Activated T-helper 9 cell treated with anti-CD3 and anti-CD28 coated beads, Interleukin-2, amount 50 U/mL, for 16 hours (primary cell): Measurements from ENCODE around the gene NPC2.
"Not testable (repeated sequence)": the region's sequence is repeated elsewhere in the genome, so short reads cannot be mapped to it uniquely, and the experiment has no call there.

Experiments used
- DNase-seq: peaks from one replicate; pipeline ENCODE4 v3.0.0-alpha.2; 2020; ENCODE audit warnings: low read depth

NPC2 gene

DNA sequence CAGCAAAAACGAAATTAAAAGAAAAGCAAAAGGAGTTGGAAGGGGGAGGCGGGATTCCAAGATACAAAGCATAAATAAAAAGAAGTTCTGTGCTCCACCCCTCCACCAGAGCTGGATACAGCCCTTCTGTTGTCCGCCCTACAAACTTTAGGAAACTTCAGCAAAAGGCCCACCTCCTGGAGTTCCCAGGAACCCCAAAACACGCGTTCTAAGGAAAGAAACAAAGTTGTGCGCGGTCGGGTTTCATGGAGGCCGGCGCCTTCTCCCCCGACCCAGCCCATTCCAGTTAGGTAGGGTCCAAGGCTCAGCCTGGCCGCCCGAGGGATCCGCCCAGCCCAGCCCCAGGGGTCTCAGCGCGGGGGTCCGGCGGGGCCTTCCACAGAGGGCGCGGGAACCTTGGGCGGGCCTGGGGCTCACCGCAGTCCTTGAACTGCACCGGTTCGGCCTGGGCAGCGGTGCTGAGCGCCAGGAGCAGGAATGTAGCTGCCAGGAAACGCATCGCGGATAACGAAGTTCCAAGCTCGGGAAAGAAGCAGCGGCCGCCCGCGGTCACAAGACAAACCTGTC lies at the start of gene NPC2:
Gene NPC2, minus strand, starts transcription at position 530 of the 567 bp plus-strand sequence. Its CDS starts 31 bp downstream, at position 499.
- DNase-seq = no peak

DNA sequence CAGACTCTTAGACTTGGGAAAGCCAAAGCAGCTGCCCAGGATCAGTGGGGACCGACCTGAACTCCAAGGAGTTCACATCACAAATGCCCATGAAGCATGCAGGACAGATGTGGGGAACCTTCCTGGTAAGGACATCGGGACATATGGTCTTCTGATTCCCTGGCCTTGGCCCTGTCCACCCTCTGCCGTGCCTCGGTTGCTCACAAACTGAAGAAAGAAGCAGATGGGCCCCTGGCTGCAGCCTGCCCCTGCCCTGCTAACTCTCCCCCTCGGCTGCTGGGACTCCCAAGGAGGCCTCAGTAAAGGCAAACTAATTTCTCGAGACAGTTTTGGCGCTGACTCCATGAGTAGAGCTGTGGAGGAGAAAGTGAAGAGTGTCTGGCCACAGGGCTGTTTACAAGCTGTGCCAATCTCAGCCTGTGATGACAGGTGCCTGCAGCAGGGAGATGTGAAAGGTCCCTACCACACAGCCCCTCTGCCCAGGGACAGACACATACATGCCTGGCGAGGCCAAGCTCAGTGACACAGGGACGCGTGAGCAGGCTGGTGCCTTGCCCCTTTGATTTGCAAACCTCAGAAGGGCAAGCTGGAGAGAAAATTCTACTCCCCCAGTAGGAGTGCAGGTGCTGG lies 49.1 kb upstream of the NPC2 start:
- DNase-seq = no peak

GRCh38 chr14:74541225-74541624 lies 48.1 kb upstream of the NPC2 start:
- DNase-seq = no peak

DNA sequence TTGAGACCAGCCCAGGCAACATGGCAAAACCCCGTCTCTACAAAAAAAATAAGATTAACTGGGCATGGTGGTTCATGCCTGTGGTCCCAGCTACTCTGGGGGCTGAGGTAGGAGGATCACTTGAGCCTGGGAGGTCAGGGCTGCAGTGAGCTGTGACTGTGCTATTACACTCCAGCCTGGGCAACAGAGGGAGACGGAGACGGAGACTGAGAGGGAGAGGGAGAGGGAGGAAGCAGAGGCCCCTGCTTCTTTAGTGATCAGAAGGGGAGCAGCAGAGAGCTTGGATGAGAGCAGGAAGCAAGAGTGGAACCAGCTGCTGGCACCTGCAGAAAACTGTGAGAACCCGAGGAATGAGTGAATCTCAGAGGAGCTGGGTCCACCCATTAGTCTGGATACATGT lies 46.4 kb upstream of the NPC2 start:
- no peak for DNase-seq

DNA sequence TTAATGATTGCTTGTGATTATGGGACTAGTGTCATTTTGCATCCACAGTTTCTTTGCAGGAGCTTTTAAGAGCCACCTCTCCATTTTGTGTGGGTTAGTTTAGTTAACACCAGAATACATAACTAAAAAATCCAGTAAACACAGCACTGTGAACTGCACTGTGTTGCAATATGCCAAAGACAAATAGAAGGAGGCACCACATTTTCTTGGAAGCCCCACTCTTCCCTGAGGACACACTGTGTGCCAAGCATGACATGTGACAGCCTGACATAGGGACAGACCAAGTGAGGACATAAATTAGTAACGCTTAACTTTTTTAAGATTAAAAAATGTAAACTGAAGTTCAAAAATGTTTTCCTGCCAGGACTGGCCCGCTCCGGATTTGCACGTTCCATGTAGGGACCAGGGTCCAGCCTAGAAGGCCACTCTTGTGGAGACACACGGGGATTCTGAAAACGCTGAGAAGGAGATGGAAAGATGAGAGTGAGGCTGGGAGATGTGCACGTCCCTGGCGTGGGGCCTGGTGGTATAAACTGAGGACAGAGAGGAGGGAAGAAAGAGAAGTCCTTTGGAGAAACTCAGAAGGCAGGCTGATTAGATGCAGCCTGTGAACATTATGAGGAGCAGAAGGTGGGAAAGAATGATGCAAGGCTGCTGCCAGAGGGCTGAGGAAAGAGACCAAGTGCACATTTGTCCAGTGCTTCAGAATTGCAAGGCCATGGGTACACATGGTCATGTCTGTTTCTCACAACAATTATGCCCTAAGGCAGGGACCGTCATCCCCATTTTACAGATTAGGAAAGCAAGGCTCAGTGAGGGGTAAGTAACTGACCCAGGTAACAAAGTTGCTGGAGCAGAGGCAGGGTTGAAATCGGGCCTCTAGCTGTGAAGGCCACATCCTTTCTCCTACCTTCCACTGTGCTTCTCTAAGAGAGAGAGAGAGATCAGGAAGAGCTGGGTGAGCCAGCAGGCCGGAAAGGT lies 45.6 kb upstream of the NPC2 start:
- no peak for DNase-seq

DNA sequence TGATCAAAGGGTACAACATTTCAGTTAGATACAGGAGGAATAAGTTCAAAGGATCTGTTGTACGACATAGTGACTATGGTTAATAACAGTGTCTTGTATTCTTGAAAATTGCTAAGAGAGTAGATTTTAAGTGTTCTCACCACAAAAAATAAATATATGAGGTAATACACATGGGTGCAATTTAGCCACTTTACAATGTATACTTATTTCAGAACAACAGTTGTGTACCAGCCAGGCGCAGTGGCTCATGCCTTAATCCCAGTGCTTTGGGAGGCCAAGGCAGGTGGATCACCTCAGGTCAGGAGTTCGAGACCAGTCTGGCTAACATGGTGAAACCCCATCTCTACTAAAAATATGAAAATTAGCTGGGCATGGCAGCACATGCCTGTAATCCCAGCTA lies 43.2 kb upstream of the NPC2 start:
- DNase-seq = not testable (repeated sequence)

DNA sequence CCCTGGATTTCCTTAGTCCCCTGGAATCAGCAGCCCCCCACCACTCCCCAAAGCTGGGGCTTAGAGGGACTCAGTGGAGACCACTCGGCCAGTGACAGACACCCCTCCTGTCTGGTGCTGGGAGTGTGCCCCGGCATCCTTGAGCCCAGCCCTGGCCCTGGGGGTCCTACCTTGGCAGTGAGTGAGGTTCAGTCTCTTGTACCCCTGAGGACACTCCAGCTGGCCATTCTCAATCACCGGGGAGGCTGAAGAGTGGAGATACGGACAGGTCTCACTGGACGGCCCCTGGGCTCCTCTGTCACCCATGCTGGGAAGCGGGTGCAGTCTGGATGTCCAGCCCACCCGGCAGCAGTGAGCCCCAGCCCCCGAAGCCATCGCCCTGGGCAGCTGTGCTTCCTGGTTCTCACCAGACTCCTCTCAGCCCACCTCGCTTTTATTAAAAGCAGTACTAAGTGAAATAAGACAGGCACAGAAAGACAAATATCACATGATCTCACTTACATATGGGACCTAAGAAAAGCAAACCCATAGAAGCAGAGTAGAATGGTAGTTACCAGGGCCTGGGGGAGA lies 42.7 kb upstream of the NPC2 start:
- no peak for DNase-seq

DNA sequence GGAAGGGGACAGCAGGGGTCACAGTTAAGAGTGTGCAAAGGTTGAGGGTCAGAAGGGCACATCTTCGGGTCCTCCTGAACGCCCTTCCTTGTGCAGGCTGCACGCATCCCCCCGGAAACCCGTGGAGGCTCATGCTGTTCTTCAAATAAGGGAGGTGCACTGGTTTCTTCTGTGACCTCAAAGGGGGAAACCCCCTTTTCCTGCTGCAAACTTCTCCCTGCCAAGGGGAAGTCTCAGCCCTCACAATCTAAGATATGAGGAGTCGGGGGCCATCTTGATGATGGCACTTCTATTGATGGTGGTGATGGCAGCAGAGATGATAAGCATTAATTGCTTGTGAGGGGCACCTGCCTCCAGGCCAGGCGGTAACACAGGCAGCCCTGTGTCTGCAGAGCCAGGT lies 40.5 kb upstream of the NPC2 start:
- no peak for DNase-seq

DNA sequence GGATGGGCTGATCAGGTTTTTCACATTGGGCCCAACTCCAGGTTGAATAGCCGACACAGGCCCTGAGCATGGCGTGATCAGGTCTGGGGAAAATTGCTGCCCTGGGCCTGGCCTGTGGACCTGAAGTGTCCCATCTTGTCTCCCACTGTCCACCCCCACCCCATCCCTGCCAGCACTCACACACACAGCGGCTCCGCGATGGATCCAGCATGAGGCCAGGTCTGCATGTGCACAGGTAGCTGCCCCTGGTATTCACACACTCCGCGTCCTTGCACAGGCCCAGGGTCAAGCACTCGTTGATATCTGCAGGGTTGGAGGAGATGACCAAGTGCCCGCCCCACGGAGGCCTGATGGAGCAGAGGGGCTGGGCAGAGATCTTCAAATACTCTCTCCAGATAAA lies 39.1 kb upstream of the NPC2 start:
- no peak for DNase-seq

DNA sequence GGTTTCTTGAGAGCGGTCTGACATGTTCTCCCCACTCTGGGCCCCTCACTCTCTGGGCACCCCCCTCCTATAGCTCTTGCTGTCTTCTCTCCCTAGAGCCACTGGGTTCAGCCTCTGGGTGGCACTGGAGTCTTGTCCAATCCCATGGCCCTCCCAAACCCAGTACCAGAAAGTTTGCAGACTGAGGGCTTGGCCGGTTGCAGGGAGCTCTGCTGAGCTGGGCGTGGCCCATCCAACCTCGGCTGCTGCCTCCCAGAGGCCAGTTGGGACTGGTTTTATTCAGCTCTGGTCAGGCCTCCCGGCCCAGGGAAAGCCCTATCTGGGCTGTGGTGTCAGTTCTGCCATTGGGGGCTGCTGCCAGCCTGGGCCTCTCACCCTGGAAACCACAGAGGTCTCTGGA lies 38.4 kb upstream of the NPC2 start:
- DNase-seq = no peak

- no peak for DNase-seq
Measured at GRCh38 chr14:74531006-74531405, 37.9 kb upstream of the NPC2 start.

- DNase-seq = no peak
Measured at GRCh38 chr14:74528886-74529285, 35.8 kb upstream of the NPC2 start.

DNA sequence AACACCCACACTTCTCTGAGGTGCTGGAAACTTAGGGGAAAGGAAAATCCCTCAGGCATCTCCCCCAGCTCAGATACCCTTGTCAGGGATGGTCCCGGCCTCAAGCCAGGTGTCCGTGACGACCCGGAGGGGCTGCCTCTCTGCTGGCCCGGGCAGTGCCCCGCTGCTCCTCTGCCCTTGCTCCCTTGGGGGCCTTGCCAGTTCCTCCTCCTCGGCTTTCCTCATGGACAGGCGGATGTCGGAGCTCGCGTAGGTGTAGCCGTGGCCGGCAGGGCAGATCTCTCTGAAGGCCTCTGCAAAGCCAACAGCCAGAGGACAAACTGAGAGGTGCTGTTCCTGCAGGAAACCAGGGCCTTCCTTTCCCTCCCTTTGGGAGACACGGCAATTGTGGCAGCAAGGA lies 35.3 kb upstream of the NPC2 start:
- DNase-seq = no peak

DNA sequence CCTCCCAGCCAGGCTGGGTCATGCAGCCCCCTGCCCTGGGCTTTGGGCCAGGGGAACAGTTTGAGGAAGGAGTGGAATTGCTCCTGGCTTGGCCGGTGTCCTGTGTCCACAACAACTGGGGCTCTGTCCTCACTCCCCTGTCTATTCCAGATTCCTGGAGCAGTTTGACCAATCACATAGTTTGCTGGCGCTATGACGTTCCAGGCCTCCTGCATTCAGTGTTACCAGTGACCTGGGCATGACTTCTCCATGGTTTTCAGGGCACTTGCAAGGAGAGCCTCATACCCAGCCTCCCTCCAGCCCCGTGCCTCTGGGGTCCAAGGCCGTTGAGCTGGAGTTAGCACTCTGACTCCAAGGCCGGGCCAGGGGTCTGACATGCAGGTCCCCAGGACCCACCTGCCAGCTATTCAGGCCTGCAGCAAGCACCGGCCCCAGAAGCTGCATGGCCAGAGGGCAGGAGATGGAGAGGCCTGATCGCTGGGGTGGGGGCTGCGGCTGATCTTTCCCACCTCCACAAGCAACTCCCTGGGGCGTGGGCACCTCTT lies 34.7 kb upstream of the NPC2 start:
- DNase-seq = no peak

GRCh38 chr14:74526854-74527585 lies 33.9 kb upstream of the NPC2 start:
- no peak for DNase-seq

- DNase-seq = no peak
Measured at GRCh38 chr14:74525361-74525851, 32.3 kb upstream of the NPC2 start.

DNA sequence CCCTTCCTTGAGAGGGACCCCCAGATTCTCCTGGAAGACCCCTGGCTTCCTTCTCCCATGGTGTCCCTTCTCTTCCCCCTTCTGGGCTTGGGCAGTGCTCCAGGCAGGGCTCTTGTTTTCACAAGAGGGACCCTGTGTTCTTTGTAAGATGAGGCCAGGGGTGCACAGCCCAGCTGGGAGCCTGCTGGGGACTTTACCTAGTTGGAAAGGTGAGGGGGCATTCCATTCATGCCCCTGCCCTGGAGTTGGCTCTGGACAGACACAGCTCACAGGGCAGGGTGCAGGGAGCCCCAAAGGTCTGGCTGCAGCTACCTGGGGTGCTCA lies 31.7 kb upstream of the NPC2 start:
- no peak for DNase-seq

DNA sequence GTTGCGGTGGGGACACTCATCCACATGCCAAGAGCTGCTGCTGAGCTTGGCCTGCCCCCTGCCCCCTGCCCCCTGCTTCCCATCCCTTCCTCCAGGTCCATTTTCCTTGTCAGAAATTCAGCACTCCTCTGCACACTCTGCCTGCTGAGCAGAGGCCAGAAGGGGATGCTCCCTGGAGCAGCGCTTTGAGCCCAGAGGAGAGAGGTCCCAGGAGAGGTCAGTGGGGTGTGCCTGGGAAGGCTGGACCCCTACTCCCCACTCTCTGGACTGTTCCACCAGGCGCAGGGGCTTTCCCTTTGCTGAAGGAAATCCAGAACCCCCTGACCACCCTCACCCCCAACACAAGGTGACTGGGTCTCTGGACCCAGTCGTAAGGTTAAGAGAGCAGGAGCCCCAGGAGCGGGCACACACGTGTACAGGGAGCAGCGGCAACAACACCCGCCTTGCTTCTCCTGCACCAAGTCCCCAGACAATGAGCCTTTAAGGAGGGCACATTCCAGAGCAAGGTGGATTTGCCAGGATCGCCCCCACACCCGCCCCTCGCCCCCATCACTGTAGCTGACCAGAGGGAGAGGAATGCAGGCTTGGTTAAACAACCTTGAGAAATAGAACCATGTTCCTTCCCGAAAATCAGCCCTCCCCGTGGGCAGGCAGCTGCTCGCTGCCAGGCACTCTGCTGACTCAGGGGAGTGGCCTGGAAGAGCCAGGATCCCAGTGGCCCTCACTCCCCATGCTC lies 31.1 kb upstream of the NPC2 start:
- DNase-seq = no peak

DNA sequence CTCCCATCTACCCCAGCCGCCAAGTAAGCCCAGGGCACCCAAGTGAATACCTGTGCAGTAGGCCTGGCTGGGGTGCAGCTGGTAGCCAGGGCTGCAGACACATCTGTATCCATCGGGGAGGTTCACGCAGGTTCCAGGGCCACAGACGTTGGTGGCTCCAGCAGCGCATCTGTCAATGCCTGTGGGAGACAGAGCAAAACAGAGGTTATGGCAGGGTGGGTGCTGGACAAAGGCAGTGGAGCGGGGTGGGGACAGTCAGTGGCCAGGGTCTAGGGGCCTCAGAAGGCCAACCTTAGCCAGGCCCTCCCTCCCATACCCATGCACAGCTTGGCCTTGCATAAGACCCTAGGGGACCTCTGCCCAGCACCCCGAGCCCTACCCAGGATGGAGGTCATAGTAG lies 29.6 kb upstream of the NPC2 start:
- DNase-seq = no peak

DNA sequence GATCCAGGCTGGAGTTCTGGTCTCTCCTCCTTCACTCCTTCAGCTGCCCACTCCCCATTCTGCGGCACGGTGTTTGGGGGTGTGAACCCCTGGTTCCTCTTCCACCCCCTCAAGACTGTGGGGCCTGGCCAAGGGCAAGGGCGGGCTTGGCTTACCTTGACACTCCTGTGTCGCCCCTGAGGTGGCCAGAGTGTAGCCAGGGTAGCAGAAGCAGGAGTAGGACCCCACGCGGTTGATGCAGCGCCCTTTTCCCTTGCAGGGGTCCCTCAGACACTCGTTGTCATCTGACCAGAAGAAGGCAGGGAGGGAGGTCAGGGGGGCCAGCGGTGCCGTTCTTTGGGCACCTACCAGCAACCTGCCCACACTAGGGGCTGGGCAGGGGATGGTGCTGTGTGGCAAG lies 28.7 kb upstream of the NPC2 start:
- no peak for DNase-seq
